Measurements from ENCODE around the gene YIPF3. TPM values are rescaled to one million over a fixed set of nuclear protein-coding genes. Genes with fewer than 3 reads are reported as not detected.
A peak's percentile ranks its signal among the peaks of the same experiment; 100 is the strongest.

YIPF3 gene
- total RNA-seq, 1 experiment from 2014 or later, result 91.3 TPM

GRCh38 chr6:43491750-43492661, 24.7 kb downstream of the YIPF3 start:
- no peak overlapping the region for H3K4me3 ChIP-seq
- POLR2A ChIA-PET (ENCODE audit: unreplicated experiment), result interaction anchor here (0.5 to 0.6 kb wide), 4 partner anchors 11 to 613 kb away, joined by 3 to 7 read pairs (median 4); partner anchors contain the start of genes ABCC10 and RPL7L1

DNA sequence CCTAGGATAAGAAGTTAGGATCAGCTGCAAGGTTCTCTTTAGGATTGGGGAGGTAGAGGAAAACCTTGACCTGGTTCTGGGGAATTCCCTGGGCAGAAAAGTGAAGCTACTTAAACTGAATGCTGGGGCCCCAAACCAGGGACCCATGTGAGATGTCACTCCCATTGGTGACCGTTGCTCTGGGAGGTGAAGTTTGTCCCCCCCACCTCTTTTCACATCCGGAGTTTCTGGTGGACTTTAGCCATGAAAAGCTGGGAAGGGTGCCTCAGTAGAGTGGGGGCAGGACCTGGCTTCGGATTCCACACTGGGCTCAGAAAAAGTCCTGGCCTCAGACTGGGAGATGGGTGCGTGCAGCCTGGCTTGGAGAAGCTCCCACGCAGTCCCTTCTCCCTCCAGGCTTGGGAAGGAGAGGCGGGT, 26.2 kb downstream of the YIPF3 start:
- TF ChIP-seq CTCF (conservative IDR thresholded peaks at IDR 0.05) (no peak), EZH2 (IDR thresholded peaks at IDR 0.05; ENCODE audit: low read depth) (no peak)
- Histone ChIP-seq H3K27ac (no peak overlapping the region), H3K27me3 (ENCODE audit: insufficient read depth, low read depth) (no peaks in the 10 kb centered on the region), H3K9me3 (ENCODE audit: insufficient read depth, low read depth) (no peaks in the 10 kb centered on the region), H3K4me2 (no peak overlapping the region), H3K36me3 (ENCODE audit: low read depth) (no peaks in the 10 kb centered on the region; the same call in 1 of the 2 replicates), H3K4me3 (no peak overlapping the region), H3K79me2 (ENCODE audit: low read depth) (peaks cover 4% of the 10 kb centered on the region; the same call in 1 of the 2 replicates), H3F3A (ENCODE audit: insufficient read depth, low read depth) (peaks cover 9% of the 10 kb centered on the region; the same call in 1 of the 2 replicates), H4K20me1 (ENCODE audit: insufficient read depth) (0 out of 2 replicates have a peak, but pooled peaks cover 9% of the 10 kb centered on the region), H2AFZ (no peak overlapping the region), H3K9me2 (ENCODE audit: insufficient read depth) (no peaks in the 10 kb centered on the region), H3K4me1 (replicated peaks; ENCODE audit: insufficient read depth) (peaks cover 13% of the 10 kb centered on the region)
- intact Hi-C loops (cut with micrococcal nuclease; ENCODE audit: unreplicated experiment), result loop anchor here (10.0 kb wide), 2 partner anchors 56 to 316 kb away; partner anchors contain the start of gene SRF
- ChIA-PET POLR2A (ENCODE audit: unreplicated experiment) (no interaction called here), CTCF (no interaction called here)
- DNase-seq, result no peak
- BruUV-seq (replicated peaks), result no TSS peak

More at GRCh38 chr6:43491750-43492661, 24.7 kb downstream of the YIPF3 start:
- no peaks in the 10 kb centered on the region for H3K27me3 ChIP-seq (ENCODE audit: insufficient read depth, low read depth)
- H3K9me3 ChIP-seq (ENCODE audit: insufficient read depth, low read depth), result no peaks in the 10 kb centered on the region
- 0 out of 2 replicates have a peak overlapping the region, but pooled peaks have one; percentile 19 for H3K27ac ChIP-seq
- intact Hi-C loops (cut with micrococcal nuclease; ENCODE audit: unreplicated experiment), result loop anchor here (10.0 kb wide), 2 partner anchors 57 to 317 kb away; partner anchors contain the start of gene SRF
- no peaks in the 10 kb centered on the region for H3K9me2 ChIP-seq (ENCODE audit: insufficient read depth)
- peak in 1 of 2 experiments; percentile 70 for DNase-seq
- no TSS peak for BruUV-seq (replicated peaks)
- peaks cover 28% of the 10 kb centered on the region for H3K4me1 ChIP-seq (replicated peaks; ENCODE audit: insufficient read depth)
- TF ChIP-seq CTCF (conservative IDR thresholded peaks at IDR 0.05) (no peak), EZH2 (IDR thresholded peaks at IDR 0.05; ENCODE audit: low read depth) (no peak)
- no peak overlapping the region for H3K4me2 ChIP-seq
- no peak overlapping the region for H2AFZ ChIP-seq
- no peaks in the 10 kb centered on the region; the same call in 1 of the 2 replicates for H3K36me3 ChIP-seq (ENCODE audit: low read depth)
- peaks cover 19% of the 10 kb centered on the region; the same call in 1 of the 2 replicates for H3F3A ChIP-seq (ENCODE audit: insufficient read depth, low read depth)
- H3K79me2 ChIP-seq (ENCODE audit: low read depth), result peaks cover 4% of the 10 kb centered on the region; the same call in 1 of the 2 replicates
- CTCF ChIA-PET, result interaction anchor here (0.6 kb wide), 1 partner anchor 35 kb away, joined by 7 read pairs; no protein-coding TSS in a partner anchor
- 0 out of 2 replicates have a peak, but pooled peaks cover 14% of the 10 kb centered on the region for H4K20me1 ChIP-seq (ENCODE audit: insufficient read depth)

- no peak overlapping the region for H3K4me2 ChIP-seq
- BruUV-seq (replicated peaks), result no TSS peak
- no peaks in the 10 kb centered on the region for H3F3A ChIP-seq (ENCODE audit: insufficient read depth, low read depth)
- no peaks in the 10 kb centered on the region for H3K27me3 ChIP-seq (ENCODE audit: insufficient read depth, low read depth)
- H2AFZ ChIP-seq, result no peak overlapping the region
- H3K79me2 ChIP-seq (ENCODE audit: low read depth), result peaks cover 11% of the 10 kb centered on the region; the same call in 1 of the 2 replicates
- no peaks in the 10 kb centered on the region for H3K9me2 ChIP-seq (ENCODE audit: insufficient read depth)
- H3K9me3 ChIP-seq (ENCODE audit: insufficient read depth, low read depth), result no peaks in the 10 kb centered on the region
- H3K36me3 ChIP-seq (ENCODE audit: low read depth), result no peaks in the 10 kb centered on the region; the same call in 1 of the 2 replicates
- POLR2A ChIA-PET (ENCODE audit: unreplicated experiment), result no interaction called here
- 0 out of 2 replicates have a peak, but pooled peaks cover 3% of the 10 kb centered on the region for H3K4me1 ChIP-seq (replicated peaks; ENCODE audit: insufficient read depth)
- intact Hi-C loops (cut with micrococcal nuclease; ENCODE audit: unreplicated experiment), result loop anchor here (10.0 kb wide), 2 partner anchors 55 to 315 kb away; partner anchors contain the start of gene SRF
- TF ChIP-seq CTCF (conservative IDR thresholded peaks at IDR 0.05), result no peak
- no peak for TF ChIP-seq EZH2 (IDR thresholded peaks at IDR 0.05; ENCODE audit: low read depth)
- H4K20me1 ChIP-seq (ENCODE audit: insufficient read depth), result 0 out of 2 replicates have a peak, but pooled peaks cover 8% of the 10 kb centered on the region
- no peak overlapping the region for H3K27ac ChIP-seq
- CTCF ChIA-PET, result no interaction called here
- DNase-seq, result no peak
- no peak overlapping the region for H3K4me3 ChIP-seq
These were observed 27.3 kb downstream of the YIPF3 start for GRCh38 chr6:43489277-43490072.

Data from PC-9 (cell line).